A549 (cell line): ENCODE measurements around the gene KHDRBS2.

Source experiments
- EP300 ChIP-seq, 2 experiments: fragments of >200 bp; sonication (Bioruptor Twin); formaldehyde crosslinking; IDR thresholded peaks; 2 replicates in 1 of 2; 3 replicates in 1 of 2; pipeline ENCODE4 v1.6.1; 2016 to 2017
- KDM1A ChIP-seq: fragments of 200-600 bp; sonication (generic); IDR thresholded peaks from 2 replicates; pipeline ENCODE4 v1.6.1; 2016; ENCODE audit warnings: low read depth, mild to moderate bottlenecking
- RCOR1 ChIP-seq: fragments of 150-350 bp; IDR thresholded peaks from 2 replicates; pipeline ENCODE4 v1.6.1; 2014; ENCODE audit warnings: antibody characterized with exemption, low read length, low read depth
- SMC3 ChIP-seq: fragments of >200 bp; sonication (Bioruptor Twin); formaldehyde crosslinking; IDR thresholded peaks from 3 replicates; pipeline ENCODE4 v1.6.1; 2018; ENCODE audit warnings: inconsistent platforms
- TF ChIP-seq, protein P1 (sequence below): fragments of >200 bp; sonication (Bioruptor Twin); formaldehyde crosslinking; IDR thresholded peaks from 3 replicates; pipeline ENCODE4 v1.5.1; 2016

GRCh38 chr6:62202078-62202477, 83.9 kb downstream of the KHDRBS2 start:
- TF ChIP-seq KDM1A (no peak), EP300 (IDR thresholded peaks at IDR 0.05) (no peak), RCOR1 (no peak), SMC3 (no peak)
- TF ChIP-seq, protein P1, sequence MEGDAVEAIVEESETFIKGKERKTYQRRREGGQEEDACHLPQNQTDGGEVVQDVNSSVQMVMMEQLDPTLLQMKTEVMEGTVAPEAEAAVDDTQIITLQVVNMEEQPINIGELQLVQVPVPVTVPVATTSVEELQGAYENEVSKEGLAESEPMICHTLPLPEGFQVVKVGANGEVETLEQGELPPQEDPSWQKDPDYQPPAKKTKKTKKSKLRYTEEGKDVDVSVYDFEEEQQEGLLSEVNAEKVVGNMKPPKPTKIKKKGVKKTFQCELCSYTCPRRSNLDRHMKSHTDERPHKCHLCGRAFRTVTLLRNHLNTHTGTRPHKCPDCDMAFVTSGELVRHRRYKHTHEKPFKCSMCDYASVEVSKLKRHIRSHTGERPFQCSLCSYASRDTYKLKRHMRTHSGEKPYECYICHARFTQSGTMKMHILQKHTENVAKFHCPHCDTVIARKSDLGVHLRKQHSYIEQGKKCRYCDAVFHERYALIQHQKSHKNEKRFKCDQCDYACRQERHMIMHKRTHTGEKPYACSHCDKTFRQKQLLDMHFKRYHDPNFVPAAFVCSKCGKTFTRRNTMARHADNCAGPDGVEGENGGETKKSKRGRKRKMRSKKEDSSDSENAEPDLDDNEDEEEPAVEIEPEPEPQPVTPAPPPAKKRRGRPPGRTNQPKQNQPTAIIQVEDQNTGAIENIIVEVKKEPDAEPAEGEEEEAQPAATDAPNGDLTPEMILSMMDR: no peak
